SK-N-SH treated with all-trans-retinoic acid at 6 μM for 48 hours (cell line): ENCODE data around the gene POMC.
A peak's percentile ranks its signal among the peaks of the same experiment; 100 is the strongest.

Experiments
- ATAC-seq: fragments of 200-7000 bp; cut with Tn5 transposase; 3 replicates; pipeline ENCODE4 v1.9.1; 2020; ENCODE audit warnings: mild to moderate bottlenecking, moderate library complexity
- ARNTL ChIP-seq: fragments of 450-650 bp; formaldehyde crosslinking; IDR thresholded peaks from 2 replicates; pipeline ENCODE4 v1.5.0; 2020; ENCODE audit warnings: low read depth, mild to moderate bottlenecking, moderate library complexity, borderline replicate concordance
- CSDC2 ChIP-seq: fragments of 250-450 bp; sonication (Bioruptor Pico); IDR thresholded peaks from 2 replicates; pipeline ENCODE4 v1.5.0; 2020; ENCODE audit warnings: mild to moderate bottlenecking, moderate library complexity
- CSRNP3 ChIP-seq: fragments of 250-450 bp; sonication (Bioruptor Pico); IDR thresholded peaks from 2 replicates; pipeline ENCODE4 v1.5.1; 2021; ENCODE audit warnings: mild to moderate bottlenecking, moderate library complexity
- ESRRG ChIP-seq: fragments of 250-450 bp; sonication (Bioruptor Pico); IDR thresholded peaks from 2 replicates; pipeline ENCODE4 v1.6.1; 2021; ENCODE audit warnings: mild to moderate bottlenecking
- ISL1 ChIP-seq: fragments of 250-450 bp; sonication (Bioruptor Pico); IDR thresholded peaks from 2 replicates; pipeline ENCODE4 v2.1.2; 2022; ENCODE audit warnings: mild to moderate bottlenecking, moderate library complexity
- OSR1 ChIP-seq: fragments of 250-450 bp; sonication (Bioruptor Pico); IDR thresholded peaks from 2 replicates; pipeline ENCODE4 v1.8.0; 2022; ENCODE audit warnings: moderate library complexity, mild to moderate bottlenecking, inconsistent platforms
- PATZ1 ChIP-seq: fragments of 250-450 bp; sonication (Bioruptor Pico); IDR thresholded peaks from 2 replicates; pipeline ENCODE4 v1.8.0; 2020; ENCODE audit warnings: mild to moderate bottlenecking, moderate library complexity, borderline replicate concordance
- PPARA ChIP-seq: fragments of 250-450 bp; sonication (Bioruptor Pico); IDR thresholded peaks from 2 replicates; pipeline ENCODE4 v1.5.0; 2020; ENCODE audit warnings: mild to moderate bottlenecking, borderline replicate concordance
- RARB ChIP-seq: fragments of 250-450 bp; sonication (Bioruptor Pico); IDR thresholded peaks from 2 replicates; pipeline ENCODE4 v1.8.0; 2021; ENCODE audit warnings: mild to moderate bottlenecking, moderate library complexity
- SNAI2 ChIP-seq: fragments of 250-450 bp; sonication (Bioruptor Pico); IDR thresholded peaks from 2 replicates; pipeline ENCODE4 v1.5.0; 2020; ENCODE audit warnings: mild to moderate bottlenecking, moderate library complexity
- TCF4 ChIP-seq: fragments of 250-450 bp; sonication (Bioruptor Pico); IDR thresholded peaks from 2 replicates; pipeline ENCODE4 v1.8.0; 2021; ENCODE audit warnings: mild to moderate bottlenecking, moderate library complexity, borderline replicate concordance
- TOX ChIP-seq: fragments of 250-450 bp; sonication (Bioruptor Pico); IDR thresholded peaks from 2 replicates; pipeline ENCODE4 v1.8.0; 2021; ENCODE audit warnings: mild to moderate bottlenecking, moderate library complexity, borderline replicate concordance
- TSHZ2 ChIP-seq: fragments of 250-450 bp; sonication (Bioruptor Pico); IDR thresholded peaks from 2 replicates; pipeline ENCODE4 v1.5.0; 2020; ENCODE audit warnings: mild to moderate bottlenecking, moderate library complexity
- ZC3H10 ChIP-seq: fragments of 250-450 bp; sonication (Bioruptor Pico); IDR thresholded peaks from 2 replicates; pipeline ENCODE4 v1.5.1; 2021; ENCODE audit warnings: mild to moderate bottlenecking, moderate library complexity
- ZFP3 ChIP-seq: fragments of 250-450 bp; sonication (Bioruptor Pico); IDR thresholded peaks from 2 replicates; pipeline ENCODE4 v1.5.0; 2020; ENCODE audit warnings: mild to moderate bottlenecking, moderate library complexity
- ZFP30 ChIP-seq: fragments of 450-650 bp; formaldehyde crosslinking; IDR thresholded peaks from 2 replicates; pipeline ENCODE4 v1.5.0; 2022; ENCODE audit warnings: mild to moderate bottlenecking, moderate library complexity
- ZNF565 ChIP-seq: fragments of 450-650 bp; formaldehyde crosslinking; conservative IDR thresholded peaks from 2 replicates; pipeline ENCODE4 v1.5.0; 2020; ENCODE audit warnings: low read depth, mild to moderate bottlenecking, moderate library complexity
- ZNF70 ChIP-seq: fragments of 450-650 bp; formaldehyde crosslinking; IDR thresholded peaks from 2 replicates; pipeline ENCODE4 v1.5.0; 2020; ENCODE audit warnings: mild to moderate bottlenecking, moderate library complexity
- ZNF8 ChIP-seq: fragments of 450-650 bp; formaldehyde crosslinking; IDR thresholded peaks from 2 replicates; pipeline ENCODE4 v1.5.0; 2020; ENCODE audit warnings: mild to moderate bottlenecking, moderate library complexity

Gene POMC

GRCh38 chr2:25168256-25169072 is at the start of gene POMC:
POMC (minus strand) TSS chr2:25168580; CDS start chr2:25164772, 3,808 bp downstream.
- peak; percentile 83 for ATAC-seq
- no peak for TF ChIP-seq TCF4 (CRISPR knock-in tag)
- no peak for TF ChIP-seq SNAI2 (CRISPR knock-in tag)
- TF ChIP-seq ESRRG: no peak
- no peak for TF ChIP-seq CSRNP3

- ATAC-seq: no peak
- TF ChIP-seq TOX (CRISPR knock-in tag): no peak
- TF ChIP-seq CSDC2 (CRISPR knock-in tag): no peak
- TF ChIP-seq ESRRG: no peak
- no peak for TF ChIP-seq RARB (CRISPR knock-in tag)
- no peak for TF ChIP-seq TSHZ2 (CRISPR knock-in tag)
- no peak for TF ChIP-seq ZNF8 (CRISPR knock-in tag)
- TF ChIP-seq SNAI2 (CRISPR knock-in tag): no peak
- TF ChIP-seq ARNTL: no peak
- TF ChIP-seq ZNF565 (CRISPR knock-in tag): no peak
- no peak for TF ChIP-seq ZC3H10 (CRISPR knock-in tag)
- TF ChIP-seq ZFP3 (CRISPR knock-in tag): no peak
- TF ChIP-seq ZFP30: no peak
- no peak for TF ChIP-seq TCF4 (CRISPR knock-in tag)
- TF ChIP-seq PPARA (CRISPR knock-in tag): no peak
- TF ChIP-seq, all 23 proteins: peak for 0
Measured at GRCh38 chr2:25218100-25218499, 49.7 kb upstream of the POMC start.

- ATAC-seq: no peak
- TF ChIP-seq TSHZ2 (CRISPR knock-in tag) (no peak), ZNF565 (CRISPR knock-in tag) (no peak), OSR1 (CRISPR knock-in tag) (no peak)
- TF ChIP-seq, all 23 proteins: peak for 0
Measured at GRCh38 chr2:25215948-25216679, 47.7 kb upstream of the POMC start.

GRCh38 chr2:25215232-25215631 is 46.9 kb upstream of the POMC start:
- no peak for ATAC-seq

More at GRCh38 chr2:25215232-25215631, 46.9 kb upstream of the POMC start:
- TF ChIP-seq ZNF565 (CRISPR knock-in tag) (no peak), ESRRG (no peak), CSRNP3 (no peak), PATZ1 (CRISPR knock-in tag) (no peak), ZNF8 (CRISPR knock-in tag) (no peak), ZNF70 (CRISPR knock-in tag) (no peak), ISL1 (CRISPR knock-in tag) (no peak)
